OCI-LY7 (cell line): Measurements from ENCODE around the gene KRTAP9-3. TPM values are rescaled to one million over a fixed set of nuclear protein-coding genes. Genes with fewer than 3 reads are reported as not detected.

ENCODE experiments used
- BruUV-seq: library from RNA; stranded (reverse); fragments of 400-500 nt; replicated peaks from 2 replicates; lab custom pipeline; 2021; lab: Mats Ljungman, UMichigan
- CTCF ChIA-PET: fragments of 300-600 bp; sonication (Branson Sonifier 250); formaldehyde crosslinking; loops from one replicate; lab custom pipeline; 2022; ENCODE audit warnings: antibody characterized with exemption; ENCODE audit not compliant: unreplicated experiment; lab: Charles Lee
- POLR2A ChIA-PET: fragments of 300-600 bp; sonication (Branson Sonifier 250); formaldehyde crosslinking; loops from one replicate; lab custom pipeline; 2022; ENCODE audit warnings: antibody characterized with exemption; lab: Charles Lee
- DNase-seq: peaks from one replicate; pipeline ENCODE4 v3.0.0-alpha.2; 2015; ENCODE audit warnings: low spot score
- H2AFZ ChIP-seq: fragments of 200-600 bp; sonication (generic), shearing (Covaris generic); 2 replicates; pipeline ENCODE4 v1.6.1; 2014; ENCODE audit warnings: mild to moderate bottlenecking, antibody characterized with exemption, low read length, moderate library complexity
- H3K27ac ChIP-seq: fragments of 200-600 bp; sonication (generic); 2 replicates; pipeline ENCODE4 v1.5.1; 2014; ENCODE audit warnings: mixed run types, low read depth, mild to moderate bottlenecking, moderate library complexity, low read length, inconsistent platforms; ENCODE audit not compliant: poor library complexity, severe bottlenecking
- H3K36me3 ChIP-seq: fragments of 200-600 bp; sonication (generic); 2 replicates; pipeline ENCODE4 v1.6.1; 2014; ENCODE audit warnings: mild to moderate bottlenecking, antibody characterized with exemption, low read length, moderate library complexity, mixed read lengths; ENCODE audit not compliant: insufficient read depth
- H3K4me1 ChIP-seq: fragments of 200-600 bp; sonication (generic); 2 replicates; pipeline ENCODE4 v1.5.1; 2014; ENCODE audit warnings: mild to moderate bottlenecking, low read length; ENCODE audit not compliant: insufficient read depth, poor library complexity, severe bottlenecking
- H3K4me2 ChIP-seq: fragments of 200-600 bp; sonication (generic); 2 replicates; pipeline ENCODE4 v1.6.1; 2014; ENCODE audit warnings: mild to moderate bottlenecking, low read length
- H3K4me3 ChIP-seq: fragments of 200-600 bp; sonication (generic); 2 replicates; pipeline ENCODE4 v1.5.1; 2014; ENCODE audit warnings: mild to moderate bottlenecking, low read depth, low read length; ENCODE audit not compliant: poor library complexity, severe bottlenecking
- H3K79me2 ChIP-seq: fragments of 200-600 bp; sonication (generic); 2 replicates; pipeline ENCODE4 v1.6.1; 2016; ENCODE audit warnings: low read depth, mild to moderate bottlenecking, low read length, moderate library complexity, mixed read lengths; ENCODE audit not compliant: insufficient read depth
- H3K9me2 ChIP-seq: fragments of 200-600 bp; sonication (generic); 2 replicates; pipeline ENCODE4 v1.6.1; 2016; ENCODE audit warnings: mild to moderate bottlenecking, low read length, mixed read lengths; ENCODE audit not compliant: insufficient read depth
- H3K9me3 ChIP-seq: fragments of 200-600 bp; sonication (generic); 2 replicates; pipeline ENCODE4 v1.6.1; 2014; ENCODE audit warnings: mild to moderate bottlenecking, mixed run types, low read length, mixed read lengths
- H4K20me1 ChIP-seq: fragments of 200-600 bp; sonication (generic); 2 replicates; pipeline ENCODE4 v1.6.1; 2014; ENCODE audit warnings: mild to moderate bottlenecking, antibody characterized with exemption, low read length, moderate library complexity, mixed read lengths; ENCODE audit not compliant: insufficient read depth
- CTCF ChIP-seq: fragments of 200-600 bp; sonication (generic); conservative IDR thresholded peaks from 2 replicates; pipeline ENCODE4 v1.5.1; 2014; ENCODE audit warnings: mild to moderate bottlenecking, antibody characterized with exemption, low read length, moderate library complexity, mixed read lengths
- EZH2phosphoT487 ChIP-seq: fragments of 200-600 bp; sonication (generic); IDR thresholded peaks from 2 replicates; pipeline ENCODE4 v1.6.1; 2018; ENCODE audit warnings: low read depth, borderline replicate concordance, mild to moderate bottlenecking, mixed run types, antibody characterized with exemption, low read length, moderate library complexity, mixed read lengths
- intact Hi-C: fragments of 100-400 bp; cut with micrococcal nuclease; formaldehyde crosslinking; loops from one replicate; pipeline ENCODE4 v1.10.0; 2022; ENCODE audit not compliant: unreplicated experiment
- total RNA-seq, 2 experiments: library from RNA; depleted of rRNA in 1 of 2; stranded (reverse); fragments of >200 nt in 1 of 2; shearing (Covaris generic) in 1 of 2; gene quantifications; 2 replicates each; pipeline ENCODE4 v1.2.3, GENCODE V29; 2014 to 2022

Gene KRTAP9-3
- total RNA-seq, 2 experiments from 2014 or later = not detected

GRCh38 chr17:41196068-41196467 is 36.2 kb upstream of the KRTAP9-3 start:
- no TSS peak for BruUV-seq
- Histone ChIP-seq H3K4me3 (no peak overlapping the region), H3K9me2 (no peaks in the 10 kb centered on the region), H3K4me1 (no peaks in the 10 kb centered on the region), H2AFZ (no peak overlapping the region), H3K9me3 (no peaks in the 10 kb centered on the region), H3K27ac (no peak overlapping the region), H3K4me2 (no peak overlapping the region), H3K36me3 (no peaks in the 10 kb centered on the region), H3K79me2 (no peaks in the 10 kb centered on the region), H4K20me1 (no peaks in the 10 kb centered on the region)
- intact Hi-C loops = no loop called here
- CTCF ChIA-PET = no interaction called here
- TF ChIP-seq CTCF (no peak), EZH2phosphoT487 (no peak)
- POLR2A ChIA-PET = no interaction called here
- no peak for DNase-seq

GRCh38 chr17:41199421-41200078 is 32.7 kb upstream of the KRTAP9-3 start:
- no peak for TF ChIP-seq CTCF
- TF ChIP-seq EZH2phosphoT487 = no peak
- CTCF ChIA-PET = no interaction called here
- H3K27ac ChIP-seq = no peak overlapping the region
- no peaks in the 10 kb centered on the region for H3K9me2 ChIP-seq
- H3K4me3 ChIP-seq = no peak overlapping the region
- BruUV-seq = no TSS peak
- H3K79me2 ChIP-seq = no peaks in the 10 kb centered on the region
- no peaks in the 10 kb centered on the region for H3K9me3 ChIP-seq
- no peaks in the 10 kb centered on the region for H3K4me1 ChIP-seq
- no peaks in the 10 kb centered on the region for H3K36me3 ChIP-seq
- H3K4me2 ChIP-seq = no peak overlapping the region
- H4K20me1 ChIP-seq = no peaks in the 10 kb centered on the region
- POLR2A ChIA-PET = no interaction called here
- no peak overlapping the region for H2AFZ ChIP-seq
- intact Hi-C loops = no loop called here
- no peak for DNase-seq

- CTCF ChIA-PET = no interaction called here
- no TSS peak for BruUV-seq
Observed at GRCh38 chr17:41211845-41212466, 20.3 kb upstream of the KRTAP9-3 start.

More at GRCh38 chr17:41211845-41212466, 20.3 kb upstream of the KRTAP9-3 start:
- Histone ChIP-seq H3K9me3 (no peaks in the 10 kb centered on the region), H3K79me2 (no peaks in the 10 kb centered on the region), H3K4me3 (no peak overlapping the region), H3K4me2 (no peak overlapping the region), H4K20me1 (no peaks in the 10 kb centered on the region), H3K27ac (no peak overlapping the region), H3K4me1 (no peaks in the 10 kb centered on the region), H3K36me3 (no peaks in the 10 kb centered on the region), H3K9me2 (no peaks in the 10 kb centered on the region), H2AFZ (no peak overlapping the region)
- POLR2A ChIA-PET = no interaction called here
- no peak for DNase-seq
- intact Hi-C loops = no loop called here
- TF ChIP-seq EZH2phosphoT487 (no peak), CTCF (no peak)
